8988T (cell line): ENCODE results near the gene PRPF18.
"Not testable (repeated sequence)": the region's sequence is repeated elsewhere in the genome, so short reads cannot be mapped to it uniquely, and the experiment has no call there.

Experiments used
- DNase-seq: peaks from one replicate; pipeline ENCODE4 v3.0.0; 2011

PRPF18 gene, protein sequence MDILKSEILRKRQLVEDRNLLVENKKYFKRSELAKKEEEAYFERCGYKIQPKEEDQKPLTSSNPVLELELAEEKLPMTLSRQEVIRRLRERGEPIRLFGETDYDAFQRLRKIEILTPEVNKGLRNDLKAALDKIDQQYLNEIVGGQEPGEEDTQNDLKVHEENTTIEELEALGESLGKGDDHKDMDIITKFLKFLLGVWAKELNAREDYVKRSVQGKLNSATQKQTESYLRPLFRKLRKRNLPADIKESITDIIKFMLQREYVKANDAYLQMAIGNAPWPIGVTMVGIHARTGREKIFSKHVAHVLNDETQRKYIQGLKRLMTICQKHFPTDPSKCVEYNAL

DNA sequence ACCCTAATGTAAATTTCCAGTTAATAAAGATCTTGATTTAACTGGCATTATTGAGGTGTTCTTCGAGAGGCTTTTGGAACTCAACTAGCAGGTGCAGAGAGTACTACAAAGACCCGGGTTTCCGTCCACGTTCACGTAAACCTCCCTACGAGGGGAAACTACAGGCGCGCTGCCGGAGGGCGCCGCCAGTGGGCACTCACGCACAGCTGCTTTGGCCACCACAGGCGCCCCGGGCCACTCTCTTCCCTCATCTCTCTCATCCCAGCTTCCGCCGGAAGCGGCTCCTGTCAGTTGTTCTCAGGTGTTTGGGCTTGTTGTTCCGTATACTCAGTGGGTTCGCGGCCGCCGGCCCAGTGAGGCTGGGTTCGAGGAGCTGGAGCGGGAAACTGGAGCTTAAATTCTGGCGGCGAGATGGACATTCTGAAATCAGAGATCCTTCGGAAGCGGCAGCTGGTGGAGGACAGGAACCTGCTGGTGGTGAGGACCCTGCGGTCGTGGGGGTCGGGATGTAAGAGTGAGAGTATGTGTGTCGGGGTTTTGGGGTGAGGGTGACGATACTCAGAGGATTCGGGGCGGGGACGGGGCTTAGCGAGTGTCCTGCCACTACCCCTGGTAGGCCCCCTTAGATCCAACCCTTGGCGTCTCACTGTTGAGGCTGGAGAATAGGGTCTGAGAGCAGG lies at the start of gene PRPF18:
Gene PRPF18, plus strand, starts transcription at position 290 of the 680 bp plus-strand sequence. Its CDS starts 122 bp downstream, at position 412.
- DNase-seq: peak; percentile 81

DNA sequence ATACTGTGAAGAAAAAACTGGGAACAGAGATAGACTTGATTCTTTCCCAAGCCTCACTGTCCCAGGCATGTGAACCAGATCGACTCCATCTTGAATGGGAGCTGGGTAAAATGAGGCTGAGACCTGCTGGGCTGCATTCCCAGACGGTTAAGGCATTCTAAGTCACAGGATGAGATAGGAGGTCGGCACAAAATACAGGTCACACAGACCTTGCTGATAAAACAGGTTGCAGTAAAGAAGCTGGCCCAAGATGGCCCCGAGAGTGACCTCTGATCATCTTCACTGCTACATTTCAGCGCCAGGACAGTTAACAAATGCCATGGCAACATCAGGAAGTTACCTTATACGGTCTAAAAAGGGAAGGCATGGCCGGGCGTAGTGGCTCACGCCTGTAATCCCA lies 48.8 kb upstream of the PRPF18 start:
- not testable (repeated sequence) for DNase-seq

DNA sequence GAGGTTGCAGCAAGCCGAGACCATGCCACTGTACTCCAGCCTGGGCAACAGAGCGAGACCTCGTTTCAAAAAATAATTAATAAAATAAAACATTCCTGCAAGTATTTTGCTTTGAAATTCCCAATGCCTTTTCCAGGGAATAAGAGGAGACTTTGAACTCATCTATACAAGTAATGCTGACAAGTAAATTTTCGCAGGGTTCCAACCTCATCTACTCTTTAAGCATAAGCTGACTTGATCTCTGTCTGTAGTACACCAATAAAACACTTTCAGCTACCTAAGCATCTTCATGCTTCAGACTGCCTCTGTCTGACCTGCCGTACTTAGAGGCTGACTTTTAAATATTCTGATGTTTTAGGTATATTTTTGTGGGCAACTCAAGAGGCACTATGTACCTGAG lies 44.2 kb upstream of the PRPF18 start:
- no peak for DNase-seq

DNA sequence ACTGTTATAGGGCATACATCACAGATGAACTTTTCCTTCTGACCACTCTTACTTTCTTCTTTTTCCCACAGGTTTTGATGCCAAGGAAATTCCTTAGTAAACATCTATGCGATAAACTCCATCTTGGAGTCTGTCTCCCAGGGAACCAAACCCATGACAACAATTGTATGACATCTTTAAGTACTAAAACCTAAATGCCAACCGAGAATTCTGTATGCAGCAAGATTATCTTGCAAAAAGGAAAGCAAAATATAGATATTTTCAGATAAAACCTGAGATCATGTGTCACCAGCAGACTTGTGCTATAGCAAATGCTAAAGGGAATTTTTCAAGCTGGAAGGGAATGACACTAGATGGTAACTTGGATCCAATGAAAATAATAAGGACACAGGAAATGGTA lies 36.0 kb upstream of the PRPF18 start:
- no peak for DNase-seq

DNA sequence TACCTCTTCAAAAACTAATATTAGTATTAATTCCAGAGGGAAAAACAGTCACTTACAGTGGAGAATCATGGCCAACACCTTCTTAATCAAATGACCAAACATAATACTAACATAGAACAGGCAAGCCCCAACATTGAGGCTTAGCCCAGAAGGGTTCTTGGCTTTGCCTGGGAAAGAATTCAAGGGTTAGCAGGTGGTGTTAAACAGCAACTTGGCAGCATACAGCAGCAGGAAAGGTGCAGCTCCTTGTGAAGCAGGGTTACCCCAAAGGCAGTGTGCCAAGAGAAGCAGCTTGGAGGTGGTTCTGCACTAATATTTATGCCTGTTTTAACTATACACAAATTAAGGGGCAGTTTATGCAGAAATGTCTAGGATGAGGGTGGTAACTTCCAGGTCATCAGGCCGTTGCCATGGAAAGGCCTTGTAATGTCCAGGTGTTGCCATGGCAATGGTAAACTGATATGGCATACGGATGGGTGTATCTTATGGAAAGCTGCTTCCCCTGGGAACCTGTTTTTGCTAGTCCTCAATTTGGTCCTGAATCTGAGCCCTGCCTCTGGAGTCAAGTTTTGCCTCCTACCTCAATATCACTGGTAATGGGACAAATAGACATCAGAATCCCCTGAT lies 30.8 kb upstream of the PRPF18 start:
- no peak for DNase-seq

DNA sequence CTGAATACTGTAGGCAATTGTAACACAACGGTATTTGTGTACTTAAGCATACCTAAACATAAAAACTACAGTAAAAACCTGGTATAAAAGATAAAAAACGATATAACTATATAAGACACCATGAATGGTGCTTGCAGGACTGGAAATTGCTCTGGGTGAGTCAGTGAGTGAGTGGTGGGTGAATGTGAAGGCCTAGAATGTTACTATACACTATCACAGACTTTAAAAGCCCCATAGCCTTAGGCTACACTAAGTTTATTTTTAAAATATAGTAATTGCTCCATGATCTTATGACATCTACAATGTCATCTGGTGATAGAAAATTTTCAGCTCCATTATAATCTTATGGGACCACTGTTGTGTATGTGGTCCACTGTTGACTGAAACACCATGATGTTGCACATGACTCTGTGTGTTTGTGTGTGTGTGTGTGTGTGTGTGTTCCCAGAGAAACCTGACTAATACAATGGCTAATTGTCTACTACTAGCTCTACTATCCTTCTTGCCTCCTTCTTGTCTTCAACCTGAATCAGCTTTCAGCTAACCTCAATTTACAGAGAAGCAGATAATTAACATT lies 27.6 kb upstream of the PRPF18 start:
- no peak for DNase-seq

DNA sequence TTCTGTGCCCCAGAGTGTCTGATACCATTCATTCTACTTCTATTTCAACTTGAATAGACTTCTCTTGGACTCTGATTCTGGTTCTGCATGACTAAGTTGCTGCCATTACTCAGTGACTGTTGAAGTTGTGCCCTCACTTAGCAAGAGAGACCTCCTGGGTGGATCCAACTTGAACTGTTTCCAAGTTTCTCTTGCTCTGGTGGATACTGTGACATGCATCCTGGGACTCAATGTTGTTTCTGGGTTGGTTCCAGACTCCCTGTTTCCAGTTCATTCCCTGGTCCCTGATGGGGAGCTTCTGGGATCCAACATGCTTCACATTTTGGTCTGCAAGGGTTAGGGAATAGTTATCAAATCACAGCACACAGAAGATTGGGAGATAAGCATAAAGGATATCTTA lies 26.2 kb upstream of the PRPF18 start:
- no peak for DNase-seq

DNA sequence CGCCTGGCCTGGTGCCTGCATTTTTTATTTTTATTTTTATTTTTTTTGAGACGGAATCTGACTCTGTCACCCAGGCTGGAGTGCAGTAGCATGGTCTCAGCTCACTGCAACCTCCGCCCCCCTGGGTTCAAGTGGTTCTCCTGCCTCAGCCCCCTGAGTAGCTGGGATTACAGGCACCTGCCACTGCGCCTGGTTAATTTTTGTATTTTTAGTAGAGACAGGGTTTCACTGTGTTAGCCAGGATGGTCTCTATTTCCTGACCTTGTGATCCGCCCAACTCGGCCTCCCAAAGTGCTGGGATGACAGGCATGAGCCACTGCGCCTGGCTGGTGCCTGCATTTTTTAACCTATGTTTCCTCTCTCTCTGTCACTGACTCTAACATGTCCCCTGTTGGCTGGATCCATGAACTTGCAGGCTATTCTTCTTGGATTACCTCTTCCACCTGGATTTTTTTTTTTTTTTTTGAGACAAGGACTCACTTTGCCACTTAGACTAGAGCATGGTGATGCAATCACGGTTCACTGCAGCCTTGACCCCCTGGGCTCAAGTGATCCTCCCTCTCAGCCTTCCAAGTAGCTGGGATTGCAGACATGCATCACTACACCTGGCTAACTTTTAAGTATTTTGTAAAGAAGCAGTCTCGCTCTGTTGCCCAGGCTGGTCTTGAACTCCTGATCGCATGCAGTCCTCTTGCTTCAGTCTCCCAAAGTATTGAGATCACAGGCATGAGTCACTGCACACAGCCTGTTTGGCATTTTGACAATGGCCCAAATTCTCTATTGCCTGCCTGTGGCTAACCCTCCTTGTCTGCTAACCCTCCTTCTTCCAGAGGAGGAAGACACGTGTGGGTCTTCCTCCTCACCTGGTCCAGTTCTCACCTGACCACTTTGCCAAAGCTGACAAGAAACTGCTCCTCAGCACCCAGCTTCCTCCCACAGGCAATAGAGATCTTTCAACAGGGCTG lies 23.0 kb upstream of the PRPF18 start:
- DNase-seq: no peak

DNA sequence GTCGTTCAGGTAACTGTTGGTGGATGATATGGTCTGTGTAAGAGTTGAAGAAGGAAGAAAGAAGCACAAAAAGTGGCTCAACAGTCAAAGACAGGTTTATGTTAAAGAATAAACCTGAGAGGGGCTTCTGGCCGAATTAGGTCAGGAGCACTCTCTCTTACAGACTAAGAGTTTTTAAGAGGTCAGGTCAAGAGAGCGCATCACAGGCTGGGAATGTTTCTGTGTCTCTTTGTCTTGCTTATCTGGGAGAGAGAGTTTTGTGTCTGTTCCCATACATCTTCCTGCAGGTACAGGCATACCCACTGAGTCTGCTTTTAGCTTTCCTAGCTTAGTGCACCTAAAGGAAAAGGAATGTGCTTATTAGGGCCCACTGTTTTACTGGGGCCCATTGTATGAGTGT lies 22.2 kb upstream of the PRPF18 start:
- DNase-seq: no peak

DNA sequence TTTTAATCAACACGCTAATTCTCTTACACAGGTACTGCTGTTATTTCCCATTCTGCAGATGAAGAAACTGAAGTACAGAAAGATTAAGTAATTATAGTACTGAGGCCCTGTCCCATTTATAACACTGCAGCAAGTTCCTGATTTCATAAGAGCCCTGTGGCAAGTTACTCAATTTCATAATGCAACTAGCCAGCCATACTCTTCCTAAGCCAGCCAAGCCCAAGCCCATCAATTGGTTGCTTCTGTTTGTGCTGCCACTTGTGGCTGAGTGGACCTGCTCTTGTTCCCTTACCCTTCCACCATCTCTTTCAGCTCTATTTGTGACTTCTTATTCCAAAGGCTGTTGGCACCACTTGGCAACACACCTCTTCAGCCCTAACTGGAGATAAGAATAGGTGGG lies 19.7 kb upstream of the PRPF18 start:
- DNase-seq: no peak

DNA sequence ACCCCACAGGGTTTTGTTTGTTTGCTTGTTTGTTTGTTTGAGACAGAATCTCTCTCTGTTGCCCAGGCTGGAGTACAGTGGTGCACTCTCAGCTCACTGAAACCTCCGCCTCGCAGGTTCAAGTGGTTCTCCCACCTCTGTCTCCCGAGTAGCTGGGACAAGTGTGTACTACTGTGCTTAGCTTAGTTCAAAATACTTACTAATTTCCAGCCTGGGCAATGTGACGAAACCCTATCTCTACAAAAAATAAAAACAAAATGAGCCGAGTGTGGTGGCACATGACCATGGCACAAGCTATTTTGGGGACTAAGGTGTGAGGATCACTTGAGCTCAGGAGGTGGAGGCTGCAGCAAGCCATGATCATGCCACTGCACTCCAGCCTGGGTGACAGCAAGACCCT lies 15.2 kb upstream of the PRPF18 start:
- DNase-seq: no peak

DNA sequence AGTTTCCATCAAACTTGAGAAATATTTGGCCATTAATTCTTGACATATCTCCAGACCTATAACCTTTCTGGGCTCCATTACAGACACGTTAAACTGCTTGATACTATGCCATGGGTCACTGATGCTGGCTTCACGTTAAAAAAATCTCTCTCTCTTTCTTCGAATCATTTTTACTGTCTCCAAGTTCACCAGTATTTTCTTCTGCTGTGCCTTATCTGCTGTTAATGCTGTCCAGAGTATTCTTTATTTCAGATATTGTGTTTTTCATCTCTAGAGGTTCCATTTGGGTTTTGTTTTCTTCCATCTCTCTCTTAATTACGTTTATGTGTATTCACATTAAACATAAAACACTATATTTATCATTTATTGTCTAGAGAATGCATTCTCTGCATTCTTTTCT lies 12.8 kb upstream of the PRPF18 start:
- no peak for DNase-seq

DNA sequence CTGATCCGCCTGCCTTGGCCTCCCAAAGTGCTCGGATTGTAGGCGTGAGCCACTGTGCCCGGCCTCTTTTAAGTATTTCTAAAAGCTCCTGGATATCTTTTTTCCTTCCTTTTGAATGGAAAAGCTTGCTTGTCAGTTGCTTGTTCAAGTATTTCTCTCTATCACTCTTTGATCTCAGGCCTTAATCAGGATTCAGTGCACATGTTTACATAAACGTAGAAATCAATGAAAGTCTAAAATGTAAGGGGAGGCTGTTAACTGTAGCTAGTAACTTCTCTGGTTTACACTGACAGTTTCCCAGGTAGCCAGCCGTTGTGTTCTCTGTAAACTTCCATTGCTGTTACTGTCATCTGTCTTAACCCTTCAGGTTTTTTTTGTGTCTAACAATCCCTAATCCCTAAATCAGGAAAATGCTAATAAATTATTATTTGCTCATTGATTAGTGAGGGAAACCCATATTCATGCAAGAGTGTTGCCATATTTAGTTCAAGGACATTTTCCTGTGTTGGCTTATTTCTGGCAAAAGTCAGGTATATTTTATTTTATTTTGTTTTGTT lies 1.5 kb upstream of the PRPF18 start:
- no peak for DNase-seq

DNA sequence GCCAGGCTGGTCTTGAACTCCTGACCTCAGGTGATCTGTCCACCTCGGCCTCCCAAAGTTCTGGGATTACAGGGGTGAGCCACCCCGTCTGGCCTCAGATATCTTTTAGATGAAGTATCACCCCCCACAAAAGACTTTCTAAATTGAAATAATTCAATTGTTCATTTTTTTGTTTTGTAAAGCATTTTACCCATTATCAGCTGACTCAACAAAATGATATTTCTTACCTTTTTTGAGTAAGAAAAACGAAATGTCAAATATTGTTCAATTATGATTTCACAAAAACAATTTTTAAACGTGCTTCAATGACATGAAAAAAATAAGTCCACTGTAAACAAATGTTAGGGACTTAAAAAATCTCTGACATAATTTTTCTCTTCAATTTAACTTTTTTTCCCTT lies 822 bp upstream of the PRPF18 start:
- DNase-seq: no peak

DNA sequence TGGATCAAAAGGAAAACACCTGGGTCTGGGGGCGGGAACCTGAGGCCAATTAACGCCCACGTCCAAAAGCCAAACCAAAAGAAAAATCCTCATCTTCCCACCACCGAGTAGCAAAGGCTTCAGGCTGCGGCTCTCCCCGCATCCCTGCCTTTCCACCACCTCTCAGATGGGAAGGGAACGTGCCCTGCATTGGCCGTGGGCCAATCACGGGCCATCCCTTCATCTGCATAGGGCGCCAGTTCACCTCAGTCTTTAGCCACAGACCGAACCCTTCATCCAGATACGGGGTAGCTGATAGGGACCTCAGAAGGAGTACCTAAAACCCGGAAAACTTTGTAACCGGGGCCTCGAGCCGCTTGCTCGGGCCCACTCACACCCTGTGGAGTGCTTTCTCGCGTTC lies 626 bp downstream of the PRPF18 start:
- no peak for DNase-seq

DNA sequence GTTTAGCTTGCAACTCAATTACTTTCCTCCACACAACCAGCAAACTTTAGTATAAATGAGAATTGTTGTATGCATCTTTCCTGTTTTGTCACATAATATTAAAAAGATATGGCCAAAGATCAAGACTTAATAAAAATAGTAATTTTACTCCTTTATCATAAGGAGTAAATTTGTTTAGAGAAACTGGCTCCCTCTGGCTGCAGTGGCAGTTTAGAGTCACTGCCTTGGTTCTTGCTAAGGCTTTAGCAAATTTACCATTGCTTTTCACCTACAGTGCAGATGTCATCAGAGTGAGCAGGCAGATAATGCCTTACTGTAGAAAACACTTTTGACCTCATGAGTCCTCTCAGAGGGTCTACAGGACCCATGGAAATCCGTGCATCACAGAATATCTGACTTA lies 2.6 kb downstream of the PRPF18 start:
- DNase-seq: no peak

DNA sequence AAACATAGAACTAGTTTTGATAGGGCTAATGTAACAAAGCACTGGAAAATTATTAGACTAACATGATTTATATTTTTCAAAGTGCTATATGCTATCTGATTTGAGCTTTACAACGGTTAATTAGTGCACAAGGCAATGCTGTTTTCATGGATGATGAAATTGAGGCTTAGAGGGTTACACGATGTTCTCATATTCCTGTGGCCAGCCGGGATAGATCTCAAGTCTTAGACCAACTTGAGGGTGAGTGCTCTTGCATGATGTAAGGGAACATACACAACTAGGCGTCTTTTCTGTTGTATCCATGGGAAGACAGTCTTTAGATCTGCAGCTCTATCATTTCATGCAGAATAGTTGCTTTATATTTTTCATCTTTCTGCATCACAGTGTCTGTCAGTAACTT lies 4.1 kb downstream of the PRPF18 start:
- no peak for DNase-seq

DNA sequence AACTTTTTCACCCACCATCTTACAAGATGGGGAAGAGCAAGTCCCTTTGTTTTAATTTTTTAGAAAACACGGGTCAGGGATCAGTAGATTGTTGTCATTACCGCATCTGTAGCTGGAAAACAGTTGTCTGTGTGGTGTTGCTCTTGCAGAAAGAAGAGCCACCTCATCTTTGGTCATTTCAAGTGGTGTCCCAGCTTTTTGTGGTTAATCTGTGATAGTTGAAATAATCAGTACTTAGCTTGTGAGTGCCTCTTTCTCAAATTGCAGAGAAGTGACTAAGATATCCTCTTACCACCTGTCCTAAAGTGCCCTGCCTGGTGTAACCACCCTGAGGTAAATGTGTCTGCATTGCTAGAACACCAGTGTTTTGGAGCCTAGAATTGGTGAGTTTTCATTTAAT lies 5.5 kb downstream of the PRPF18 start:
- no peak for DNase-seq

DNA sequence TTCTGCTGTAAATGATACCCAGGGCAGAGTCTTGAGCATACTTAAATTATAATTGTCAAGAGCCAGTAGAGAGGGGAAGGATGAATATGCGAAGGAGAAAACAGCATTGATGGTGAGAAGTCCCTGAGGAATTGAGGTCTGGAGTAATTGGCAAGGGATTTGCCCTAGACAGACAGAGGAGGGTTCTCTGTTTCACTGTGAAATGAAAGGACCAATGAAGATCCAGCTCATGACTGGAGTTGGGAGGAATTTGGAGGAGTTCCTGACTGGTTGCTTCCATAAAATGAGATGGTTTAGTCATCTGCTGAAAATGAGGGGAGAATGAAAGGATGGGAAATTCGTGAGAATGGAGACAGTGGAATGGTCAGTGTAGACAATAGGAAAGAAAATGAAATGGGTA lies 6.8 kb downstream of the PRPF18 start:
- DNase-seq: no peak

DNA sequence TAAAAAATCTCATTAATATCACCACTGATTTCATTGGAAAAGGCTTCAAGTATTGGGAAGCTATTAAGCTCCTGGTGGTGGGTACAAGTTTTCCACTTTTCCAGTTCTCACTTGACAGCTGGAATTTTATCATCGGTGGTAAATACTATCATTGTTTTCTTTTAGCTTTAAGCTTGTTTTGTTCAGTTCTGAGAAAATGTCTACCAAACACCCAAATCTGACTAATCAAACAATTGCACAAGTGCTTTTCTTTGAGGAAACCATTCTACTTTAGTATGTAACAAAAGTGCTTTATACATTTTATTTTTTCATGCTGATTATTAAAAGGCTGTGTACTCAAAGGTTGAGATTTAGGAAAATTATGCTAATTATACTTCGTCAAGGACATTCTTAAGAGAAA lies 7.9 kb downstream of the PRPF18 start:
- DNase-seq: no peak

DNA sequence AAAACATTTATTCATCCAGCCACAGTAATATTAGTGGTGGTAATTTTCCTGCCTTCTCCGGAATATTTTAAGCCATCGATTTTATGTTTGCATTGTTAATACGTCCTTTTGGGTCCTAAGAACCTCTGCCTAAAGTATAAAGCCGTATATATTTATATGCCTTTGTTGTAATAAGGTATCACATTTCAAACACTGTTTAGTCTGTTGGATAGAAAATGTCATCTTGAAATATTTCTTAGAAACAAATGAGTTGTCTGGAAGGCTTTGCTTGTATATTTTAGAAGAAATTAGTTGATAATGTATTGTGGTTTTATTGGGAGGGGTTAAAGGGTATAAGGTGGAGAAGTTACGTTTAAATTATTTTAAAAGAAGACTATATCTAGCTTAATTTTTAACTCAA lies 11.1 kb downstream of the PRPF18 start:
- DNase-seq: no peak

DNA sequence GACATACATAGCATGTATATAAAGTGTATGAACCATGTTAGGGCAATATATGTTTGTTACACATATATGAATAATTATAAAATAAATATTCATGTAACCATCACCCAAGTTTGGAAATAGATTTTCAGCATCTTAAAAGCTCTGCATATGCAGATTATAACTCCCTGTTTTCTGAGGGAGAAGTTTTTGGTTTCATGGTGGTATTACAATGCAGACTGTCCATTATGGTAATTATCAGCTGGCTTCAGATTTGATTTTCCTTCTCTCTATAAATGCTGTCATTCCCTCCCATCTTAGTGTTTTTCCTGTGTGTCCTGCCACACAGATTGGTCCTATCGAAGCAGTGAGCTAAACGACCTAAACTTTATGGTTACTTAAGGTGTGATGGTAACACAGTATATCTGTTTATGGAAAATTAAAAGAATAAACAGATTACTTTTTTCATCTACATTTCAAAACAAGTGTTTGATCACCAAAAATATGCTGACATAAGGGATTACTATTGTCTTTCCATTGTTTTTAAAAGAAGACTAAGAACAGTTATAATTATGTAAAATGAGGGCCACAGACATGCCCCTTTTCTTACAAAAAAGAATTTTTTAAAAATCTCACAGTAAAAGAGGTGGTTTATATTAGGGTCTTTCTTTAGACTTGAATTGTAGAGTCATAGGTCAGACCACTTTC lies 17.7 kb downstream of the PRPF18 start:
- DNase-seq: no peak
